K562 (cell line): ENCODE data around the gene AFF2. TPM values are rescaled to one million over a fixed set of nuclear protein-coding genes. Genes with fewer than 3 reads are reported as not detected.

Experiments
- ATAC-seq: fragments of 200-7000 bp; cut with Tn5 transposase; 3 replicates; pipeline ENCODE4 v1.9.1; 2020; ENCODE audit warnings: moderate library complexity
- BruUV-seq: library from RNA; stranded (reverse); fragments of 400-500 nt; replicated peaks from 2 replicates; lab custom pipeline; 2021; lab: Mats Ljungman, UMichigan
- CTCF ChIA-PET: fragments of 300-600 bp; formaldehyde crosslinking; extraction: SDS; loops from one replicate; lab custom pipeline; 2021; ENCODE audit warnings: low intra/inter-chr PET ratio; lab: Yijun Ruan, JAX
- POLR2A ChIA-PET: fragments of 300-600, 350-650 bp; sonication (Branson Sonifier 250); formaldehyde crosslinking; extraction: SDS; loops from one replicate; lab custom pipeline; 2021; ENCODE audit warnings: antibody characterized with exemption, inconsistent platforms; lab: Yijun Ruan, JAX
- DNase-seq, 4 experiments: peaks; one replicate each; pipeline versions ENCODE4 v3.0.0 to v3.0.0-alpha.2; 2011 to 2018; ENCODE audit warnings: low spot score in 3 of 4, mixed read lengths in 3 of 4; ENCODE audit errors: extremely low read depth in 1 of 4
- FAIRE-seq: peaks from 2 replicates; lab custom pipeline; 2011; peaks lifted over from hg19 to GRCh38; lab: Jason Lieb, UNC
- H2AFZ ChIP-seq: 2 replicates; pipeline ENCODE4 v1.6.0; 2011; ENCODE audit warnings: low read depth, low read length, control low read depth, inconsistent platforms
- H3K27ac ChIP-seq: fragments of 200-600 bp; 3 replicates; pipeline ENCODE4 v1.8.0; 2011; ENCODE audit warnings: low read depth, mild to moderate bottlenecking, control low read depth, inconsistent platforms, low read length, moderate library complexity, mixed read lengths; ENCODE audit errors: extremely low read depth
- H3K27me3 ChIP-seq, 2 experiments: fragments of 300-600 bp in 1 of 2; 2 replicates in 1 of 2; 3 replicates in 1 of 2; pipeline versions ENCODE4 v1.6.0 to v1.8.0; 2011; ENCODE audit warnings: inconsistent platforms in 2 of 2, low read length in 2 of 2, mild to moderate bottlenecking in 1 of 2, mixed read lengths in 1 of 2, moderate library complexity in 1 of 2; ENCODE audit not compliant: control insufficient read depth in 2 of 2, insufficient read depth in 2 of 2
- H3K36me3 ChIP-seq: fragments of 300-600 bp; 3 replicates; pipeline ENCODE4 v1.8.0; 2011; ENCODE audit warnings: mild to moderate bottlenecking, low read length, inconsistent platforms; ENCODE audit not compliant: control insufficient read depth, insufficient read depth
- H3K4me1 ChIP-seq, 2 experiments: fragments of 200-600 bp in 1 of 2; replicated peaks in 1 of 2; 2 replicates in 1 of 2; 3 replicates in 1 of 2; pipeline versions ENCODE4 v1.5.1 to v1.8.0; 2011; ENCODE audit warnings: inconsistent platforms in 2 of 2, low read length in 2 of 2, mild to moderate bottlenecking in 1 of 2, mixed read lengths in 1 of 2, moderate library complexity in 1 of 2; ENCODE audit not compliant: control insufficient read depth in 2 of 2, insufficient read depth in 2 of 2
- H3K4me2 ChIP-seq: 2 replicates; pipeline ENCODE4 v1.6.1; 2011; ENCODE audit warnings: low read length, control low read depth, inconsistent platforms, mixed read lengths; ENCODE audit not compliant: insufficient read depth
- H3K4me3 ChIP-seq: fragments of 200-600 bp; sonication (generic), shearing (Covaris generic); 2 replicates; pipeline ENCODE4 v1.5.1; 2016; ENCODE audit warnings: control low read depth, inconsistent platforms
- H3K79me2 ChIP-seq: fragments of 200-600 bp; 3 replicates; pipeline ENCODE4 v1.8.0; 2011; ENCODE audit warnings: low read length, inconsistent platforms; ENCODE audit not compliant: control insufficient read depth, insufficient read depth
- H3K9ac ChIP-seq, 2 experiments: 2 replicates each; pipeline versions ENCODE4 v1.6.0 to v1.6.1; 2011; ENCODE audit warnings: low read depth in 2 of 2, low read length in 2 of 2, control low read depth in 1 of 2, inconsistent platforms in 1 of 2, mild to moderate bottlenecking in 1 of 2, mixed read lengths in 1 of 2; ENCODE audit not compliant: insufficient read depth in 1 of 2
- H3K9me1 ChIP-seq: one replicate; pipeline ENCODE4 v1.6.0; 2011; ENCODE audit warnings: inconsistent platforms, mild to moderate bottlenecking, low read length, moderate library complexity; ENCODE audit not compliant: control insufficient read depth, insufficient read depth
- H3K9me3 ChIP-seq: replicated peaks from 2 replicates; pipeline ENCODE4 v1.5.1; 2011; ENCODE audit warnings: low read depth, low read length, inconsistent platforms; ENCODE audit not compliant: control insufficient read depth, insufficient read depth
- H4K20me1 ChIP-seq: replicated peaks from 2 replicates; pipeline ENCODE4 v1.6.1; 2011; ENCODE audit warnings: low read length, inconsistent platforms, mixed read lengths; ENCODE audit not compliant: control insufficient read depth, insufficient read depth
- KDM1A ChIP-seq, 2 experiments: fragments of 450-650 bp; IDR thresholded peaks; 2 replicates each; pipeline ENCODE4 v1.6.1; 2016; ENCODE audit warnings: mild to moderate bottlenecking in 2 of 2
- RAD51 ChIP-seq: fragments of 450-650 bp; IDR thresholded peaks from 2 replicates; pipeline ENCODE4 v1.7.1; 2016; ENCODE audit warnings: low read depth, mild to moderate bottlenecking, borderline replicate concordance
- TFE3 ChIP-seq: fragments of 450-650 bp; formaldehyde crosslinking; IDR thresholded peaks from 2 replicates; pipeline ENCODE4 v1.4.0; 2020; ENCODE audit warnings: mild to moderate bottlenecking, mixed read lengths
- USF2 ChIP-seq: sonication (generic); formaldehyde crosslinking; IDR thresholded peaks from 2 replicates; pipeline ENCODE4 v1.5.0; 2020; ENCODE audit warnings: missing genetic modification reagents
- WGBS: fragments of 100-300 bp; shearing (Covaris generic); methylation state at CpG from one replicate; pipeline ENCODE4 v1.1.6; 2016; ENCODE audit warnings: low coverage, mixed read lengths; ENCODE audit not compliant: insufficient coverage; ENCODE audit errors: missing lambda C conversion rate; 5-methylcytosine and 5-hydroxymethylcytosine counted together
- in situ Hi-C: fragments of 300-500 bp; cut with MboI; formaldehyde crosslinking; loops from 4 replicates; pipeline ENCODE4 v1.15.0; 2018; ENCODE audit warnings: inconsistent platforms, mixed read lengths
- intact Hi-C: fragments of 100-400 bp; cut with micrococcal nuclease; formaldehyde crosslinking; loops from 2 replicates; pipeline ENCODE4 v1.14.2; 2022
- polyA plus RNA-seq, 8 experiments: library from polyadenylated mRNA; depleted of rRNA in 4 of 8; stranded (reverse) in 5 of 8; unstranded in 3 of 8; fragments of >200 nt; fragmentation: Nextera tagmentation in 2 of 8; fragmentation: Illumina TruSeq in 1 of 8; extraction: Ambion mirVana in 2 of 8; extraction: Trizol in 1 of 8; gene quantifications; 2 replicates each; pipeline versions ENCODE4 v1.2.1 to v1.2.3, GENCODE V29; 2011 to 2014; ENCODE audit warnings: inconsistent platforms in 1 of 8, missing spikeins in 1 of 8
- total RNA-seq, 7 experiments: library from RNA; depleted of rRNA in 6 of 7; stranded (reverse); fragments of >200 nt in 6 of 7; fragmentation: Illumina TruSeq in 2 of 7; extraction: Trizol in 2 of 7; gene quantifications; 2 replicates each; pipeline versions ENCODE4 v1.2.1 to v1.2.3, GENCODE V29; 2011 to 2021; ENCODE audit warnings: low replicate concordance in 1 of 7

The AFF2 gene
- total and polyA plus RNA-seq, 9 of the 15 experiments (the other 6 are each of a cell fraction or from before 2014, with no cell fraction given): 0.01 to 0.20 (median 0.07) TPM

- no peaks in the 10 kb centered on the region for H3K79me2 ChIP-seq
Observed at GRCh38 chrX:148662014-148662413, 161.6 kb downstream of the AFF2 start.

More at GRCh38 chrX:148662014-148662413, 161.6 kb downstream of the AFF2 start:
- no peak overlapping the region for H3K27ac ChIP-seq
- CTCF ChIA-PET: no interaction called here
- H3K4me1 ChIP-seq: no peaks in the 10 kb centered on the region
- no peak overlapping the region for H2AFZ ChIP-seq
- H3K27me3 ChIP-seq: no peaks in the 10 kb centered on the region
- TF ChIP-seq USF2 (CRISPR knock-in tag) (peak; percentile 20; the same call in 1 of the 2 replicates), KDM1A (IDR thresholded peaks at IDR 0.05) (no peak), TFE3 (CRISPR knock-in tag) (peak; percentile 71), RAD51 (peak; percentile 63)
- no peak for ATAC-seq
- no peaks in the 10 kb centered on the region for H3K9me1 ChIP-seq
- in situ Hi-C loops (no loop called here), intact Hi-C loops (no loop called here)
- BruUV-seq: no TSS peak
- H3K4me3 ChIP-seq: no peak overlapping the region
- POLR2A ChIA-PET: no interaction called here
- no peak overlapping the region for H3K4me2 ChIP-seq
- no peaks in the 10 kb centered on the region for H3K36me3 ChIP-seq
- FAIRE-seq: no peak
- no peaks in the 10 kb centered on the region for H4K20me1 ChIP-seq
- 0% methylated on average over 1 of the region's 1 CpG for WGBS
- H3K9me3 ChIP-seq: no peaks in the 10 kb centered on the region; the same call in 1 of the 2 replicates
- DNase-seq: no peak
- H3K9ac ChIP-seq: no peak overlapping the region
